HFF-Myc (cell line): ENCODE results near the gene GNG10.
A peak's percentile ranks its signal among the peaks of the same experiment; 100 is the strongest.
"Not testable (repeated sequence)": the region's sequence is repeated elsewhere in the genome, so short reads cannot be mapped to it uniquely, and the experiment has no call there.

Experiments
- DNase-seq: peaks from one replicate; pipeline ENCODE4 v3.0.0-alpha.2; 2011; ENCODE audit warnings: low read depth; ENCODE audit errors: extremely low read depth
- H3K4me3 ChIP-seq: replicated peaks from 2 replicates; pipeline ENCODE4 v1.5.1; 2011; ENCODE audit warnings: low read depth, mild to moderate bottlenecking, control low read depth, low read length
- TF ChIP-seq, protein P1 (sequence below): IDR thresholded peaks from 2 replicates; pipeline ENCODE4 v1.5.1; 2012; ENCODE audit warnings: mild to moderate bottlenecking, low read depth, low read length, control low read depth; ENCODE audit errors: missing control alignments

GNG10 gene

DNA sequence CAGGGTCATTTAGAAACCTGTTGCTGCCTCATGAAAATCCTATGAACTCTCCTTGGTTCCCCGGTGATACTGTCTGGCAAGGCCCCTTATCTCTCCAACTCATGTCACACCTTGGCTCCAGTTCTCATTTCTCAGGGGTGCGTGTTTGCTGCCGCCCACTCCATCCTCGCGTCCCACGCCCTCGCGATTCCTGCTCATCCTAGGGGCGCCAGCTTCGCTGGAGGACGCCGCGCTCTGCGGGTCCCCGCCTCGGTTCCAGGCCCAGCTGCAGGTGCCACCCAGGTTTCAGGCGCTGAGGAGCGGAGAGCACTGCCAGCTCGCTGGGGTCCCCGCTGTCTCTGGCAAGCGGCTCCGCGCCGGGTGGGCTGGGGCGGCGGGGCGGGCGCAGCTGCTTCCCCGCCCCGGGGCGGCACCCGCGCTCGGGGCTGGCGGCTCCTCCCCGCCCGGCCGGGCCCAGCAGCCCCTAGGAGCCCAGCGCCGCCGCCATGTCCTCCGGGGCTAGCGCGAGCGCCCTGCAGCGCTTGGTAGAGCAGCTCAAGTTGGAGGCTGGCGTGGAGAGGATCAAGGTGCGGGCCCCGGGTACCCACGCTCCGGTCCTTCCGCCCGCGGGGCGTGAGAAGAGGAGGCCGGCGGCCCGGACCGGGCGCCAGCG lies at the start of gene GNG10:
GNG10 (plus strand) TSS at position 456 of the 652 bp plus-strand sequence; CDS start at position 486, 30 bp downstream.
- H3K4me3 ChIP-seq, result peak within 1 kb of the TSS; percentile 75
- TF ChIP-seq, protein P1, sequence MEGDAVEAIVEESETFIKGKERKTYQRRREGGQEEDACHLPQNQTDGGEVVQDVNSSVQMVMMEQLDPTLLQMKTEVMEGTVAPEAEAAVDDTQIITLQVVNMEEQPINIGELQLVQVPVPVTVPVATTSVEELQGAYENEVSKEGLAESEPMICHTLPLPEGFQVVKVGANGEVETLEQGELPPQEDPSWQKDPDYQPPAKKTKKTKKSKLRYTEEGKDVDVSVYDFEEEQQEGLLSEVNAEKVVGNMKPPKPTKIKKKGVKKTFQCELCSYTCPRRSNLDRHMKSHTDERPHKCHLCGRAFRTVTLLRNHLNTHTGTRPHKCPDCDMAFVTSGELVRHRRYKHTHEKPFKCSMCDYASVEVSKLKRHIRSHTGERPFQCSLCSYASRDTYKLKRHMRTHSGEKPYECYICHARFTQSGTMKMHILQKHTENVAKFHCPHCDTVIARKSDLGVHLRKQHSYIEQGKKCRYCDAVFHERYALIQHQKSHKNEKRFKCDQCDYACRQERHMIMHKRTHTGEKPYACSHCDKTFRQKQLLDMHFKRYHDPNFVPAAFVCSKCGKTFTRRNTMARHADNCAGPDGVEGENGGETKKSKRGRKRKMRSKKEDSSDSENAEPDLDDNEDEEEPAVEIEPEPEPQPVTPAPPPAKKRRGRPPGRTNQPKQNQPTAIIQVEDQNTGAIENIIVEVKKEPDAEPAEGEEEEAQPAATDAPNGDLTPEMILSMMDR, result no peak
- no peak for DNase-seq

DNA sequence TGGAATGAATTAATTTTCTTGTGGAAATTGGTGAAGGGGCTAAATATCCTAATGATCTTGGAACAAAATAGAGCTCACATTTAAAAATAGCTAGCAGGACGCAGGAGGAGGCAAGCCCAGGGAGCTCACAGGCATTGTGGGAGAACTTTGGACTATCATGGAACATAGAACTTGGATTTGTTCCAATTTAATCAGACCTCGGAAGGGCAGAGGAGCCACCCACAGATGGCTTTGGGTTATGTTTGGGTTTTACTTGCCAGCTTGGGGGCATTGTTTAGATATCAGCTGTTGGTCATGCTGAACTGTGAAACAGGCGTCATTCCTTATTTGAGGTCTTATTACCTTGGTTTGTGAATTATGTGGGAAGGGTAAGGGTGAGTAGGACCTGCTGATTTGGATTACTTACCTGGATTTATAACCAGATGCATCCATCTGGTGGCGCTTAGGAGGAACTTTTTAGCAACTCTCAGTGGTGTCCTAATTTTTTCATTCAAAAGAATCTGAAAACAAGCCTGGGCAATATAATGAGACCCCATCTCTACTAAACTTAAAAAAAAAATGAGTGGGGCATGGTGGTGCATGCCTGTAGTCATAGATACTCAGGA lies 47.9 kb upstream of the GNG10 start:
- DNase-seq, result no peak
- no peak overlapping the region for H3K4me3 ChIP-seq
- TF ChIP-seq, protein P1, result no peak

DNA sequence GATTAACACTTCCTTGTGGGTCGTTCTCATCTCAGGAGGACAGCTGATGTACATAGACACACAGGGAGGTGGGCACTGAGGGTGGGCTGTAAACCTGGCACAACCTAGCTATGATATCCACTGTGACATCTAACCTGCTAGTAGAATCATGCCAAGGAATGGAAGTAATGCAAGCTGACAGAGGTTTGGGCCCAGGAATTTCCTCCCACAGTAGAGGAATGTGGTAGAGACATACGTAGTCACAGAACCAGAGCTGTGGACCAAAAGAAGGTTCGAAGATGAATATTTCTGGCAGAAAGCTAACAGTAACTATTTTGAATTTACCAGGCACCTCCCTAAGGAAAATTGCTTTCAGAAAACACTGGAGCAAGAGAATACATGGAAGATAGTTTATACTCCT lies 45.5 kb upstream of the GNG10 start:
- no peak overlapping the region for H3K4me3 ChIP-seq
- DNase-seq, result no peak
- TF ChIP-seq, protein P1, result no peak

DNA sequence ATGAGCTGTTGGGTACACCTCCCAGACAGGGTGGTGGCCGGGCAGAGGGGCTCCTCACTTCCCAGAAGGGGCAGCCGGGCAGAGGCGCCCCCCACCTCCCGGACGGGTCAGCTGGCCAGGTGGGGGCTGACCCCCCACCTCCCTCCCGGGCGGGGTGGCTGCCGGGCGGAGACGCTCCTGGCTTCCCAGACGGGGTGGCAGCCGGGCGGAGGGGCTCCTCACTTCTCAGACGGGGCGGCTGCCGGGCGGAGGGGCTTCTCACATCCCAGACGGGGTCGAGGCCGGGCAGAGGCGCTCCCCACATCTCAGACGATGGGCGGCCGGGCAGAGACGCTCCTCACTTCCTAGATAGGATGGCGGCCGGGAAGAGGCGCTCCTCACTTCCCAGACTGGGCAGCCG lies 44.1 kb upstream of the GNG10 start:
- not testable (repeated sequence) for DNase-seq, H3K4me3 ChIP-seq

DNA sequence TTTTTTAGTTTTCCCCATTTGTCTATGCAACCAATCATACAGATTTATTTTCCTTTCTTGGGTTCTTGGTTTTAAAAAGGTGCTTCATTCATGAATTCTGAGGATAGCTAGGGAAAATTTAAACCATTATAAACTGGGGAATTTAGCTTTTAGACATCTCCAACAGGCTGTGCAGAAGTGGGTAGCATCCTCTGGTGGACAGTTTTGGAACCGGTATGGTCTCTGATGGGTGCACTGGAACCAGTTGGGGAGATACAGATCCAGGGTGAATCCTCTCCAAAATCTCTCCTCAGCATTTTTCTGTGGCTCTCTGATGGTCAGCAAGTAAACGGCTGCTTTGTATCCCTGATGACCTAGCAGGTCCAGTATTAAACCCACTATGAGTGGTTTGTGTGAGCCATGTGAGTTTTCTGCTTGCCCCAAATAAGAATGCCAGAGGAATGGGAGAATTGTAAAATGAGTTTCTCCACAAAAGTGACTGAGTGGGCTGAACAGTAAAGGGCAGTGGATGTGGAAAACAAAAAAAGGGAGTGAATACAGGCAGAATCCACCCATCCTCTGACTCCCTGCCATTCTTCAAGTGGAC lies 39.4 kb upstream of the GNG10 start:
- H3K4me3 ChIP-seq, result no peak overlapping the region
- no peak for DNase-seq
- TF ChIP-seq, protein P1, result peak; percentile 94

DNA sequence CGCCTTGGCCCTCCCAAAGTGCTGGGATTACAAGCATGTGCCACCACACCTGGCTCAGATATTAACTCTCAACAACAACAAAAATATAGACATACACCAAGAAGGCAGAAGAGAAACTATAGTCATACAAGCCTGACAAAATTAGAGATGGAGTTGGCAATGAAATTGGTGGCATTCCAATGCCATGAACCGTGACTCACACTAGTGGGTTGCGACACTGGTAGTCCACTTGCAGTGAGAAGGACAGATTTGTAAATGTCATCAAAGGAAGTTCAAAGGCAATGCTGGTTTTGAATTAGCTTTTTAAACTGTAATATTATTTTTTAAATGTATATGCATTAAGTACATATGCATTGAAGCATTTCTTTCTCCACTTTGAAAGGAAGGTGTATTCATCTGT lies 38.8 kb upstream of the GNG10 start:
- no peak for DNase-seq
- TF ChIP-seq, protein P1, result no peak

DNA sequence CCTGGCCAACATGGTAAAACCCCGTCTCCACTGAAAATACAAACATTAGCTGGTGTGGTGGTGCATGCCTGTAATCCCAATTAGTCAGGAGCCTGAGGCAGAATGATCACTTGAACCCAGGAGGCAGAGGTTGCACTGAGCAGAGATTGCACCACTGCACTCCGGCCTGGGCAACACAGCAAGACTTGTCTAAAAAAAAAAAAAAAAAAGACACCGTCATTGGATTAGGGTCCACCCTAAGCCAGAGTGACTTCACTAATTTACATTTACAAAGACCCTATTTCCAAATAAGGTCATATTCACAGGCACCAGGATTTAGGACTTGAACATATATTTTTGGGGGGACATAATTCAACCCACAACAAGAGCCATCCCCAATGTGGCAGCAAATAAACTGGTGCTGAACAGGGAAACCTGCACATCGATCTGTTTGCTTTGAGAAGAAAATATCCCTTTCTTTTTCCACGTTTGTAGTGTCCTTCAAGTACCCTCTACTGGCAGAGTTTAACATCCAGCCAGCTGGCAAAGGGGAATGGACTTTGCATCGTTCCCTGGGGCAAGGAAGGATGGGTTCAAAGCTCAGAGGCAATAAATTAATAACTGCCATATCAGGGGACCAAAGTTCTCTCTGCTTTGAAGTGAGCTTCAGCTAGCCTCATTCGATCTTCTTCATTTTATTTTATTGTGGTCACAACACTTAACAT lies 34.0 kb upstream of the GNG10 start:
- no peak for DNase-seq
- no peak overlapping the region for H3K4me3 ChIP-seq
- TF ChIP-seq, protein P1, result no peak

More for the DNA sequence above, 38.8 kb upstream of the GNG10 start:
- no peak overlapping the region for H3K4me3 ChIP-seq
